ENCODE results near the gene C1orf210.

Gene C1orf210

GRCh38 chr1:43294761-43295160 lies 9.4 kb upstream of the C1orf210 start:
- Histone ChIP-seq H3K4me2 (ENCODE audit: low read length) (no peak overlapping the region), H3K9ac (ENCODE audit: low read length) (no peak overlapping the region), H3K36me3 (replicated peaks; ENCODE audit: low read depth, low read length) (no peaks in the 10 kb centered on the region), H3K9me3 (ENCODE audit: insufficient read depth, low read length) (no peaks in the 10 kb centered on the region), H3K4me1 (ENCODE audit: low read length) (0 out of 2 replicates have a peak, but pooled peaks cover 2% of the 10 kb centered on the region), H4K20me1 (ENCODE audit: insufficient read depth, low read length) (no peaks in the 10 kb centered on the region), H3K4me3 (ENCODE audit: low read length) (no peak overlapping the region), H2AFZ (ENCODE audit: low read depth, low read length) (no peak overlapping the region), H3K79me2 (ENCODE audit: low read length) (no peaks in the 10 kb centered on the region), H3K27me3 (ENCODE audit: low read depth, low read length) (no peaks in the 10 kb centered on the region; the same call in 1 of the 2 replicates), H3K27ac (ENCODE audit: low read length) (no peak overlapping the region)
- no peak for TF ChIP-seq EZH2phosphoT487 (IDR thresholded peaks at IDR 0.05; ENCODE audit: low read depth)
- TF ChIP-seq CTCF (IDR thresholded peaks at IDR 0.05; ENCODE audit: low read depth, low read length), result no peak

- H3K36me3 ChIP-seq (replicated peaks; ENCODE audit: low read depth, low read length), result no peaks in the 10 kb centered on the region
- TF ChIP-seq EZH2phosphoT487 (IDR thresholded peaks at IDR 0.05; ENCODE audit: low read depth), result no peak
- no peak for TF ChIP-seq CTCF (IDR thresholded peaks at IDR 0.05; ENCODE audit: low read depth, low read length)
- no peak overlapping the region for H3K4me2 ChIP-seq (ENCODE audit: low read length)
These were observed 8.7 kb upstream of the C1orf210 start for GRCh38 chr1:43293896-43294760.

GRCh38 chr1:43293176-43293575 lies 7.8 kb upstream of the C1orf210 start:
- Histone ChIP-seq H3K9me3 (ENCODE audit: insufficient read depth, low read length) (no peaks in the 10 kb centered on the region), H3K4me3 (ENCODE audit: low read length) (no peak overlapping the region), H3K4me1 (ENCODE audit: low read length) (0 out of 2 replicates have a peak, but pooled peaks cover 2% of the 10 kb centered on the region), H2AFZ (ENCODE audit: low read depth, low read length) (no peak overlapping the region), H3K27ac (ENCODE audit: low read length) (no peak overlapping the region), H3K9ac (ENCODE audit: low read length) (no peak overlapping the region), H3K36me3 (replicated peaks; ENCODE audit: low read depth, low read length) (no peaks in the 10 kb centered on the region), H3K4me2 (ENCODE audit: low read length) (no peak overlapping the region), H3K79me2 (ENCODE audit: low read length) (no peaks in the 10 kb centered on the region), H4K20me1 (ENCODE audit: insufficient read depth, low read length) (no peaks in the 10 kb centered on the region), H3K27me3 (ENCODE audit: low read depth, low read length) (peaks cover 4% of the 10 kb centered on the region)
- TF ChIP-seq EZH2phosphoT487 (IDR thresholded peaks at IDR 0.05; ENCODE audit: low read depth), result no peak
- no peak for TF ChIP-seq CTCF (IDR thresholded peaks at IDR 0.05; ENCODE audit: low read depth, low read length)

More at GRCh38 chr1:43293896-43294760, 8.7 kb upstream of the C1orf210 start:
- Histone ChIP-seq H3K9ac (ENCODE audit: low read length) (no peak overlapping the region), H3K27ac (ENCODE audit: low read length) (no peak overlapping the region), H3K27me3 (ENCODE audit: low read depth, low read length) (no peaks in the 10 kb centered on the region; the same call in 1 of the 2 replicates), H3K79me2 (ENCODE audit: low read length) (no peaks in the 10 kb centered on the region), H4K20me1 (ENCODE audit: insufficient read depth, low read length) (no peaks in the 10 kb centered on the region), H3K9me3 (ENCODE audit: insufficient read depth, low read length) (no peaks in the 10 kb centered on the region), H2AFZ (ENCODE audit: low read depth, low read length) (no peak overlapping the region), H3K4me3 (ENCODE audit: low read length) (no peak overlapping the region), H3K4me1 (ENCODE audit: low read length) (0 out of 2 replicates have a peak, but pooled peaks cover 2% of the 10 kb centered on the region)

- H3K9me3 ChIP-seq (ENCODE audit: insufficient read depth, low read length), result no peaks in the 10 kb centered on the region
- no peak overlapping the region for H3K9ac ChIP-seq (ENCODE audit: low read length)
- peaks cover 9% of the 10 kb centered on the region for H3K27me3 ChIP-seq (ENCODE audit: low read depth, low read length)
- no peaks in the 10 kb centered on the region for H3K79me2 ChIP-seq (ENCODE audit: low read length)
- H3K4me3 ChIP-seq (ENCODE audit: low read length), result no peak overlapping the region
- no peak overlapping the region for H2AFZ ChIP-seq (ENCODE audit: low read depth, low read length)
- no peaks in the 10 kb centered on the region for H4K20me1 ChIP-seq (ENCODE audit: insufficient read depth, low read length)
- TF ChIP-seq CTCF (IDR thresholded peaks at IDR 0.05; ENCODE audit: low read depth, low read length) (no peak), EZH2phosphoT487 (IDR thresholded peaks at IDR 0.05; ENCODE audit: low read depth) (no peak)
- H3K4me1 ChIP-seq (ENCODE audit: low read length), result 0 out of 2 replicates have a peak, but pooled peaks cover 2% of the 10 kb centered on the region
- H3K27ac ChIP-seq (ENCODE audit: low read length), result no peak overlapping the region
- H3K4me2 ChIP-seq (ENCODE audit: low read length), result no peak overlapping the region
- H3K36me3 ChIP-seq (replicated peaks; ENCODE audit: low read depth, low read length), result no peaks in the 10 kb centered on the region
These were observed 7.3 kb upstream of the C1orf210 start for GRCh38 chr1:43292679-43293078.
